Nephron (organoid): ENCODE measurements around the gene TDRD9.

ENCODE experiments used
- H3K27ac Mint-ChIP-seq, 3 experiments: 2 replicates each; pipeline ENCODE4 v1.8.0; 2020; ENCODE audit warnings: mixed read lengths in 3 of 3, mild to moderate bottlenecking in 2 of 3, moderate library complexity in 1 of 3
- H3K27me3 Mint-ChIP-seq: 2 replicates; pipeline ENCODE4 v1.8.0; 2021; ENCODE audit warnings: low read depth, mild to moderate bottlenecking, moderate library complexity, mixed read lengths
- H3K36me3 Mint-ChIP-seq: 2 replicates; pipeline ENCODE4 v1.8.0; 2020; ENCODE audit warnings: low read depth, mixed read lengths
- H3K4me1 Mint-ChIP-seq: 2 replicates; pipeline ENCODE4 v1.8.0; 2020; ENCODE audit warnings: mixed read lengths
- H3K4me3 Mint-ChIP-seq, 3 experiments: 2 replicates each; pipeline ENCODE4 v1.8.0; 2020; ENCODE audit warnings: mild to moderate bottlenecking in 3 of 3, mixed read lengths in 3 of 3, moderate library complexity in 2 of 3
- H3K9me3 Mint-ChIP-seq: 2 replicates; pipeline ENCODE4 v1.8.0; 2020; ENCODE audit warnings: mixed read lengths
- CTCF ChIP-seq, 3 experiments: fragments of 200-600 bp; sonication (generic); IDR thresholded peaks; one replicate each; pipeline ENCODE4 v1.5.0; 2021; ENCODE audit warnings: antibody characterized with exemption in 3 of 3; ENCODE audit not compliant: unreplicated experiment in 3 of 3

The TDRD9 gene

GRCh38 chr14:104087505-104087904 lies 159.2 kb downstream of the TDRD9 start:
- no peaks in the 10 kb centered on the region for H3K9me3 Mint-ChIP-seq
- peak overlapping the region in 1 of 3 experiments; percentile 34 for H3K4me3 Mint-ChIP-seq
- H3K4me1 Mint-ChIP-seq = peaks cover 15% of the 10 kb centered on the region
- H3K27me3 Mint-ChIP-seq = peaks cover 25% of the 10 kb centered on the region
- TF ChIP-seq CTCF (IDR thresholded peaks at IDR 0.05; ENCODE audit: unreplicated experiment in 3 of 3) = no peak
- no peaks in the 10 kb centered on the region for H3K36me3 Mint-ChIP-seq
- H3K27ac Mint-ChIP-seq = no peak overlapping the region

DNA sequence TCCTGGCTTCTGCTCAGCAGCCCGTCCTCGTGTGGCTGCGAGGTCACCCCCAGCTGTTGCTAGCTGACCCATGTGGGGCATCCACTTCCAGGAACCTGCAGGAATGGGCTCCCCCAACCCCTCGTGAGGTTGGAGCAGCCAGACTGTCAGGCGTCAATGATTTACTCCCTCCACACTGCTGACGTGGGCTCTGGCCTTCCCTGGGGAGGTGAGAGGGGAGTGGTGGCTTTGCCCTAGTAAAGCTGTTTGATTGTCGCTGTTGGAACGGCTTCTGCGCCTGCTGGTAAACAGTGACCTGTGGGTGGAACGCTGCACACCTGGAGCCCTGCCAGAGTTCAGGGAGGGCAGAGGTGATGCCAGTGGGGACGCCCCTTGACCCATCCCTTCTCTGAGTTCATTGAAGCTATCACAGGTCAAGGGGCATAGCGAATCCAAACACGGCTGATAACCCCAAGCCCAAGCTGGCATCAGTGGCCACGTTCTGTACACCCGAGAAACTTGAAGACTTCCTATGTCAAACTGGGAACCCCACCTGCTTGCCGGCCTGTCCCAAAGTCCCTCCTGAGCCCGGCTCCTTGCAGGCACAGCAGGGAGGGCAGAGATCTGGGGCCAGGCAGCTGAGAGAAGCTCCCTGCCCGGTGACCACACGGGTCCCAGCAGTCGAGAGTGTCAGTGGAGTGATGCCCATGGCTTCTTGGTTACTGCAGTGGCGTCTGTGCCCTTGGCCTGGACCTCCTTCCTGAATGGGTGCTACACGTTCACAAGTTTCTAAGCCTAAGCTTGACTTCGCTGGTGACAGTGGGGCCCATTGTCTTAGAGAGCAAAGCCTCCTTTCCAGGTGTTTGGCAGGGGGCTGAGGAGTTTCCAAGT lies 160.0 kb downstream of the TDRD9 start:
- peaks cover 15% of the 10 kb centered on the region for H3K4me1 Mint-ChIP-seq
- no peak overlapping the region for H3K4me3 Mint-ChIP-seq
- no peak for TF ChIP-seq CTCF (IDR thresholded peaks at IDR 0.05; ENCODE audit: unreplicated experiment in 3 of 3)
- H3K9me3 Mint-ChIP-seq = no peaks in the 10 kb centered on the region
- no peak overlapping the region for H3K27ac Mint-ChIP-seq
- H3K36me3 Mint-ChIP-seq = no peaks in the 10 kb centered on the region
- peaks cover 19% of the 10 kb centered on the region for H3K27me3 Mint-ChIP-seq

GRCh38 chr14:104090071-104090748 lies 162.0 kb downstream of the TDRD9 start:
- Mint-ChIP-seq H3K9me3 (no peaks in the 10 kb centered on the region), H3K27me3 (peaks cover 8% of the 10 kb centered on the region), H3K4me3 (no peak overlapping the region), H3K4me1 (peaks cover 5% of the 10 kb centered on the region), H3K36me3 (no peaks in the 10 kb centered on the region), H3K27ac (no peak overlapping the region)
- no peak for TF ChIP-seq CTCF (IDR thresholded peaks at IDR 0.05; ENCODE audit: unreplicated experiment in 3 of 3)

DNA sequence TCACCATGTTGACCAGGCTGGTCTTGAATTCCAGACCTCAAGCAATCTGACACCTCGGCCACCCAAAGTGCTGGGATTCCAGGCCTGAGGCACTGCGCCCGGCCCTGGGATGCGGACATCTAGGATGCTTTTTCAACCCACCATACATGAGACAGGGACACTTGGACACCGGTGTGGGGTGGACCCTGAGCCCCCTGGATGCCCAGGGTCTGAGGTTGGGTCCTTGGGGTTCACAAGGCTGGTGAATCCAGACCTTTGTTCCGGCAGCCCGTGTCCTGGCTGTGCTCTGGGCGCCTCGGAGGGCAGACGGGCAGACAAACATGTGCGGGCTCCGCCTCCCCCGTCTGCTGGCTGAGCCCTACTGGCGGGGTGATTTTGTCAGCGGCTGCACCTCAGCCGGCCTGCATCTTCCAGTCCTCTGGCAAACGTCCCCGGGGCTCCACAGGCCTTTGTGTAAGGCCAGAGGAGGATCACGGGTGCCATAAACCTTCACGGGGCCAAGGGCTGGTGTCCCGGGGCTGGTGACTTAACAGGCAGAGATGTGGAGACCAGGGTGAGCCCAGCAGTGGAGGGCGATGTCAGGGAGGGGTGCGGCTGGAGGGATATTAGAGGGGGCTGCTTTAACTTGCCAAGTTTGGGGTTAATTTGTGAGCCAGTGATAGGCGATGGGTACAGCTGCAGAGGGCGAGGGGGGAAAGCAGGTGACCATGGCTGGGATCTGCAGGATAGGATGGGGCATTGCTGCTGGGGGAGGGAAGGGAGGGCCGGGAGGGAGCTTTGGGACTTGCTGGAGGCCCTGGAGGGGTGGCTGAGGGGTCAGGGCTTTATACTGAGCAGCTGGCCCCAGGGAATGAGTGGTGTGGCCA lies 163.0 kb downstream of the TDRD9 start:
- H3K27me3 Mint-ChIP-seq = peaks cover 8% of the 10 kb centered on the region
- no peak for TF ChIP-seq CTCF (IDR thresholded peaks at IDR 0.05; ENCODE audit: unreplicated experiment in 3 of 3)
- H3K4me1 Mint-ChIP-seq = peaks cover 5% of the 10 kb centered on the region
- no peak overlapping the region for H3K4me3 Mint-ChIP-seq
- H3K36me3 Mint-ChIP-seq = no peaks in the 10 kb centered on the region
- H3K27ac Mint-ChIP-seq = no peak overlapping the region
- H3K9me3 Mint-ChIP-seq = no peaks in the 10 kb centered on the region

DNA sequence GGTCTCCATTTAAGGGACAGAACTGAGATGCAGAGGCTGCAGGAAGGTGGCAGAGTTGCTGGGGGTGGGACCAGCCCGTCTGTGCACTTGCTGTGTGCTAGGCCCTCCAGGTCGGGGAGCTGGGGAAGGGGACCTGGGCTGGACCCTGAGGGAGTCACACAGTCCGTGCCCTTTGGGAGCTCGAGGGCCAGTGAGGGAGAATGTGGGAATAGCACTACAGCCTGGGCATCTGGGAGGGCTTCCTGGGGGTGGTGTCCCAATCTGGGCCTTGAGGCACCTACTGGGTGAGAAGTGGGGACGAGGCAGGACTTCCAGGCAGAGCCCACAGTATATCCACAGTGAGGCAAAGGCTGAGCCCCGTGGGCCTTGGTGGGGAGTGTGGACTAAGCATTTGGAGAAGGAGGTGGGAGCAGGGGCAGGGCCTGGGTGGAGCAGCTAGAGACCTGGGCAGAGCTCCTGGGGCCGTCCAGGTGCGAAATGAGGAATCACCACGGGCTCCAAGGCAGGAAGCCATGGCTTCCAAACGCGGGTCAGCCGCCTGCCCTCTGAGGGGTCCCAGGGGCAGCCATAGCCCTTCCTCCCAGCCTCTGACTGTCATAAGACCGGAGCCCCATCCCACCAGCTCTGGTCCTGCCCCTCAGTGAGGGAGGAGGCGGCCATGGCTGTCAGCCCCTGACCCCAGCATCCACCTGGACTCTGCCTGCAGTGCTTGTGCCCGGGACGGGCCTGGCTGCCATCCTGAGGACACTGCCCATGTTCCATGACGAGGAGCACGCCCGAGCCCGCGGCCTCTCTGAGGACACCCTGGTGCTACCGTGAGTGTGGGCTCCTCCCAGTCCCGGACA lies 163.9 kb downstream of the TDRD9 start:
- Mint-ChIP-seq H3K9me3 (no peaks in the 10 kb centered on the region), H3K36me3 (no peaks in the 10 kb centered on the region), H3K27me3 (peaks cover 8% of the 10 kb centered on the region), H3K27ac (no peak overlapping the region), H3K4me1 (peaks cover 3% of the 10 kb centered on the region), H3K4me3 (no peak overlapping the region)
- no peak for TF ChIP-seq CTCF (IDR thresholded peaks at IDR 0.05; ENCODE audit: unreplicated experiment in 3 of 3)
